ENCODE data around the gene IRGC.
A peak's percentile ranks its signal among the peaks of the same experiment; 100 is the strongest.
"Not testable (repeated sequence)": the region's sequence is repeated elsewhere in the genome, so short reads cannot be mapped to it uniquely, and the experiment has no call there.

The IRGC gene

GRCh38 chr19:43715776-43716175, at the start of gene IRGC:
Gene IRGC, plus strand, starts transcription at chr19:43716076. Its CDS starts 2,483 bp downstream, at chr19:43718559.
- DNase-seq (ENCODE audit: low spot score): no peak

- DNase-seq (ENCODE audit: low spot score): no peak
Observed at GRCh38 chr19:43667126-43667875, 48.6 kb upstream of the IRGC start.

- DNase-seq (ENCODE audit: low spot score): no peak
Observed at GRCh38 chr19:43667876-43668405, 47.9 kb upstream of the IRGC start.

GRCh38 chr19:43668406-43669109, 47.3 kb upstream of the IRGC start:
- peak; percentile 94 for DNase-seq (ENCODE audit: low spot score)

GRCh38 chr19:43672061-43672679, 43.7 kb upstream of the IRGC start:
- no peak for DNase-seq (ENCODE audit: low spot score)

- DNase-seq (ENCODE audit: low spot score): no peak
Observed at GRCh38 chr19:43673637-43674036, 42.2 kb upstream of the IRGC start.

- DNase-seq (ENCODE audit: low spot score): no peak
Observed at GRCh38 chr19:43674183-43674582, 41.7 kb upstream of the IRGC start.

- no peak for DNase-seq (ENCODE audit: low spot score)
Observed at GRCh38 chr19:43674596-43674995, 41.3 kb upstream of the IRGC start.

GRCh38 chr19:43675269-43675879, 40.5 kb upstream of the IRGC start:
- no peak for DNase-seq (ENCODE audit: low spot score)

- no peak for DNase-seq (ENCODE audit: low spot score)
Observed at GRCh38 chr19:43675906-43676305, 40.0 kb upstream of the IRGC start.

GRCh38 chr19:43678512-43679261, 37.2 kb upstream of the IRGC start:
- DNase-seq (ENCODE audit: low spot score): no peak

GRCh38 chr19:43681821-43682220, 34.1 kb upstream of the IRGC start:
- no peak for DNase-seq (ENCODE audit: low spot score)

- DNase-seq (ENCODE audit: low spot score): not testable (repeated sequence)
Observed at GRCh38 chr19:43682269-43682668, 33.6 kb upstream of the IRGC start.

GRCh38 chr19:43682824-43683661, 32.8 kb upstream of the IRGC start:
- no peak for DNase-seq (ENCODE audit: low spot score)

GRCh38 chr19:43683905-43684304, 32.0 kb upstream of the IRGC start:
- no peak for DNase-seq (ENCODE audit: low spot score)

- DNase-seq (ENCODE audit: low spot score): no peak
Observed at GRCh38 chr19:43684326-43684725, 31.6 kb upstream of the IRGC start.

- DNase-seq (ENCODE audit: low spot score): no peak
Observed at GRCh38 chr19:43687660-43687997, 28.2 kb upstream of the IRGC start.

GRCh38 chr19:43688059-43688701, 27.7 kb upstream of the IRGC start:
- no peak for DNase-seq (ENCODE audit: low spot score)

- no peak for DNase-seq (ENCODE audit: low spot score)
Observed at GRCh38 chr19:43690444-43690843, 25.4 kb upstream of the IRGC start.

- DNase-seq (ENCODE audit: low spot score): no peak
Observed at GRCh38 chr19:43690890-43691289, 25.0 kb upstream of the IRGC start.

Data from hematopoietic multipotent progenitor cell treated with erythropoietin and hydrocortisone succinate and interleukin-3 and kit ligand, for 15 days (in vitro differentiated cells).